ENCODE measurements around the gene MPPED1.

MPPED1 gene

DNA sequence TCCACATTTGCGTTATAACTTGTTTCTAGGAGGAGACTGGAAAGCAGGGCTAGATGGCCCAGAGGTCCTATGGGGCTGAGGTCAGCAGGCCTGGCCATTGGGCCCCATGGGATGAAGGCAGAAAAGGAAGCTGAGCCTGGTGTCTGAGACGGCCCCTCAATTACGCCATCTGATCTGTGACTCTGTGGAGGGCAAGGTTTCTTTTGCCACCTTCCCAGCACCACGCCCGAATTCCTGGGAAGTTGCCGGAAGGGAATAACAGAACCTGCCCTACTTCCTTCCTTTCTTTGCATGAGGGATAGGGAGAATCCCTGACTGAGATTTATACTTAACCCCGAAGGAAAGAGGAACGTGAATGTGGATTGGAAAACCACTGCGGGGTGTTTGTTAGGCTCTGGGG is 118.1 kb downstream of the MPPED1 start:
- no peak for DNase-seq

DNA sequence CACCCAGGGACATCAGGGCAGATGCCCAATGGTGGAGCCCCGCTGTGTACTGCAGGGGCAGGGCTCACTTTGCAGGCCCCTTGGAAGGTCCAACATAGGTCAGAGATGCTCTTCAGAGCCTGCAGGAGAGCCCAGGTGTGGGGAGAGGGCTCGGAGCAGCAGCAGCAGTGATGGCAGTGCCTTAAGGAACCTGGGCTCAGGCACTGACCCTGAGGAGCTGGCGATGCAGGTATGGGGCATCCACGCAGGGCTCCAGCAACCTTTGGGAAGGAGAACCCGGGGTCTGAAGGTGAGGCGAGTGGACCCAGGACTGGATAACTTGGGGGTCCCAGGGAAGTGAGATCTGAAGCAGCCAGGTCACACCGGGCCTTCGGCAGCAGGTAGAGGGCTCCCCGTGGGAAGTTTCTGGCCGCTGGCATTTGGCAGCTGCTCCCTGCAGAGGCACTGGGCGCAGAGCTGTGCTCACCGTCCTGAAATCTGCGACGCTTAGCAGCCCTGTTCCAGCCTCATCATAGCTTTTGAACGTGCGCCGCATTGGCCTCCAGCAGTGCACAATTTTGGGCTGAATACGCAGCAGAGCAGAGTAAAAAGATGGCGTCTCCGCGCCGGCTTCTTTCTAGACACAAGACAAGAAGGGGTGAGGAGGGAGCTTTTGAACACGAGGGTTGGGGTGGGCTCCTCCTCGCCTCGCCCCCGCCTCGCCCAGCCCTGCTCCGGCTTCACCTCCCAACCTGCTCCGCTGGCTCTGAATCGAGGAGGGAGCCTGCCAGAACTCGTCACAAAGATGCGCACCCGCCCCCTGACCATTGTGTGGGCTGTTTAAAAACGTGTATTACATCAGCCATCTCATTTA is 118.8 kb downstream of the MPPED1 start:
- DNase-seq = no peak

DNA sequence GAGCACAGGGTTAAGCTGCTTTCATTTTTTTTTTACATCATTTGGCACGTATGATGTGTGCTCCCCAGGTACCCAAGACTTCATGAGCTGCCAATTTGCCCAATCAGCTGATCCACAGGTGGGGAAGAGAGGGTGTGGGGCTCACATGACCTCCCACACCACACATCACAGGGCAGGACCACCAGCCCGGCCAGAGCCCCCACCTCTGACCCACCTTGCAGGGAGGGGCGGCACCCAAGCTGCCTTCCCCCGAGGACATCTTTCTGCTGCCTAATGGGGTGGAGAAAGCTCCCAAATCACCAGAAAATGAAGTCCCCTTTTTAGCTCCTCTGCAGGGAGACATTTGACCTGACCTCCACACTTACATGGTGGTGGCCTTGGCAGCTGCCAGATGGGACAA is 119.8 kb downstream of the MPPED1 start:
- no peak for DNase-seq

DNA sequence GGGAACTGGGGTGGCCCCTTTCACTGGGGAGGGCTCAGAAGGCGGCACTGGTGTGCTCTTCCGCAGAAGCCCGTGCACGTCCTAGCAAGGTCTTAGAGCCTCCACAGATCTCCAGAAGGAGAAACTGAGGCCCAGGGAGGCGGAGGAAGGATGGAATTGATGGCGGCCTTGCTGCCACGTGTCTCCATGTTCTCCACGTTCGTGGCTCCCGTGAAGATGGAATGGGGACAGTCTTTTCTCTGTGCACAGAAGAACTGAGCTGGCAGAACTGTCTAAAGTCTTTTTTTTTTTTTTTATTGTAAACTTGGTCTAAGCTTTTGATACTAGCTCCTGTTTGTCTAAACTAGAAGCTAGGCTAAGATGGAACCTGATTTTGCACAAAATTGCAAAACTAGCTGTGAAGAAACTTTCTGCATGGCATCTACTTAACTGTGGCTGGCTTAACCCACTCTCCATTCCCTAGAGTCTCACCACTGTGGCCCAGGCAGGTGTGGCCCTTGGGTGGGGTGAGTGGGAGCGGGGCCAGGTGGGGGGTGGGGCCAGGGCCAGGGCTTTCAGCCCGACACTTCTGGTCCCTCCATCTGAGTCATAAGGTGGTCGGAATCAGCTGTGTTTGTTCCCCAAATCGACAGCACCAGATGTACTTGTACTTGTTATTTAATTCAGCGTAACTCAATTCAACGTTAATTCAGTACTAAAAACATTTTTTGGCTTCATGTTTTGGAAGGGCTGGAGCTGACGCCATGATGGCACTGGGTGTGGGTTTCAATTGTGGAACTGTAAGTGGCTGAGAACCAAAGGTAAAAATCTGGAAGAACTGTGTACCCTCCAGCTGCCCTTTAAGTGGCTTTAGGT is 120.7 kb downstream of the MPPED1 start:
- no peak for DNase-seq

DNA sequence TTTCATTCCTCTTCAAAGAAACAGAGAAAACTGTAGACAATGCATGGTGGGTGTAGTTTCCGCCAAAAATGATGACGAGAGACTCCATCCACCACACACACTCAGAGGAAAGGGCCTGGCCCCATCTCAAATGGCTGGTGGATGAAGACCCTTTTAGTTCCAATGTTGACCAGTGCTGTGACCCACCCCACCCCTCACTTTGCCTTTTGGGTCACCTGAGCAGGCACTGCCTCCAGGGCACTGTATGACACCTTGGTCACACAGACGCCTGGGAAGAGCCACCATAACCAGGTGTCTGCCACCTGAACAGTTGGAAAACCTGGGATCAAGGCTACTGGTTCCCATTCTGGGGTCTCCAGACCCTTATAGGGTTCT is 121.3 kb downstream of the MPPED1 start:
- DNase-seq = no peak

DNA sequence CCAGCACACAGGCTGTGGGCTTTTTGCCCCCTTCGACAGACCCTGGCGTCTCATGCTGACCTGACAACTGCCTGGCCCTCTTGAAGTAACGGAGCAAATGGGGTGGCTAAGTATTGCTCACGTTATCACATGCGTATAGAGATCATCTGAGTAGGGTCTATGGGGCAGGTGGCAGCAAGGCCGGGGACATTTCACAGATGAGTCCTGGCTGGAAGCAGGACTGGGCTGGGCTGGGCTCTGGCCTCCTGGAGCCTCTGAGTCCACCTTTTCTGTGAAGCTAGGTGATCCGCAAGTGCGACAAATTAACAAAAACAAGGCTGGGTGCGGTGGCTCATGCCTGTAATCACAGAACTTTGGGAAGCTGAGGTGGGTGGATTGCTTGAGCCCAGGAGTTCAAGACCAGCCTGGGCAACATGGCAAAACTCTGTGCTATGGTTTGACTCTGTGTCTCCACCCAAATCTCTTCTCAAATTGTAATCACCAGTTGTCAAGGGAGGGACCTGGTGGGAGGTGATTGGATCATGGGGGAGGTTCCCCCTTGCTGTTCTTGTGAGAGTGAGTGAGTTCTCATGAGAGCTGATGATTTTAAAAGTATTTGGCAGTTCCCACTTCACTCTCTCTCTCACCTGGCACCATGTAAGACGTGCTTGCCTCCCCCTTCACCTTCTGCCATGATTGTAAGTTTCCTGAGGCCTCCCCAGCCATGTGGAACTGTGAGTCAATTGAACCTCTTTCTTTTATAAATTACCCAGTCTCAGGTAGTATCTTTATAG is 122.0 kb downstream of the MPPED1 start:
- no peak for DNase-seq

DNA sequence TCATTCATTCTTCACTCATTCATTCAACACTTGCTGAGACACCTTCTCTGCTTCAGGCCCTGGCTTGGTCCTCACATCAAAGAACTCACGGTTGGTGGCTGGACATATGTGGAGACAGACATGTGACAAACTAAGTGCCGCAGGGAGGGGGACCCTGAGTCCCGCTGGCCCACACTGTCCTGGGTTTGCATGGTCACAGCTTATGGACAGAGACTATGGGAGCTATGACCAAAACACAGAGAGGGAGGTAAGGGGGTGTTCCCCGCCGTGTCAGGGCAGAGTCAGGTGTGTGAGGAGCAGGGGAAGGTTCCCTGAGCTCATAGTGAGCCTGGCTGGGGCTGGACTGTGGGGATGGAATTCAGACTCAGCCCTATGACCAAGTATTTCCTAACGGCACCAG is 123.1 kb downstream of the MPPED1 start:
- no peak for DNase-seq

DNA sequence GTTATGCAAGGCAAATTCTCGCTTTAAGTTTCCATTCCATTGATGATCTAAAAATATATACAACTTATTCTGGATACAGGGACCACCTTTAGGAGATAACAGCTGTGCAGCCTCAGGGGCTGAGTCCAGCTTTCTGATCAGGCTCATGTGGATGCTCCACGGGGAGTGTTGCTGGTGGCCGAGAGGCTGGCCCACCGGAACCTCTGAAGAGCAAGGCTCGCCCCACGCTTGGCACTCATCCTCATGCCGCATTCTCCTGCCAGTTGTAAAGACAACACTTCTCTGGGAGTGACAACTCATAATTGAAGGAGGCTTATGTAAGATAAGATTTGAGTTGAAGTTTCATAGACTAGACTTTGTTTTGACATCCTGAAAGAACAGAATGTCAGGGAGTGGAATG is 123.5 kb downstream of the MPPED1 start:
- DNase-seq = no peak

DNA sequence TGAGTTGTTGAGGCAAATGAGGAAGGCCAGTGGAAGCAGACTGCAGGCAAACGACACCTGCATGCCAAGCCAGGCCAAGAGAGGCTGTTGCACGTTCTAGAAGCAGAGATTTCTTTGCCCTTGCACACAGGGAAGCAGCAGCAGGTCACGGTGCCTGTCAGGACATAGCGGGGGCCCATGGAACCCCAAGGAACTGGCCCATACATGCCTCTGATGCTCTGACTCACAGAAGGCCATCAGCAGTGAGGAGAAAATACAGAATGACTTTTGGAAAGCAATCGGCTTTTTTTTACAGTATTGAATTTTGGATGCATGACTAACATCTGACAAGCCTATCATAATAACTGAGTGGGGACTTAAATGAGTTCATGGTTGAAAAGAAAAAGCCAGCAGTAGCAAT is 123.9 kb downstream of the MPPED1 start:
- no peak for DNase-seq

DNA sequence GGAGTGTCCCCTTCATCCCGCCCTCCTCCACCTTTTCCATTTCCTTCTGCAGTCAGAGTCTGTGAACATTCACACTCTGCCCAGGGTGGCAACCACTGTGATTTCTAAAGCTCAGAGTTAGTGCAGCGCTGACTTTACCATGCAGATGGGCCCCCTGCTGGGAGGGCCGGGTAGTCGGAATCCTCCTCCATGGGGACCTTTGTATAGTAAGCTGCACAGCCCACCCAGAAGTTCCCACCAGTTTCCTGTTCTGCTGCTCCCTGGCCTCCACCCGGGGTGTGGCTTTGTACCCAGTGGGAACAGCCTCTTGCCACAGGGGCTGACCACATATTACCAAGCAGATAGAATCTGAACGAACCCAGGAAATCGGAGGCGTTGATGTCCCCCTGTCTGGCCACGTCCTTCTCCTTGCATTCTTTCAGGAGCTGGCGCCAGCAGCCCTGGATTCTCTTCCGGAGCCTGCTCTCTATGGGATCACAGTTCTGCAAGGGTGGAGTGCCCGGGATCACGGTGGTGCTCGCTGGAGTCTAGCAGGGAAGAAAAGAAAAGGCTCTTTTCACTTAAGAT is 125.3 kb downstream of the MPPED1 start:
- no peak for DNase-seq

DNA sequence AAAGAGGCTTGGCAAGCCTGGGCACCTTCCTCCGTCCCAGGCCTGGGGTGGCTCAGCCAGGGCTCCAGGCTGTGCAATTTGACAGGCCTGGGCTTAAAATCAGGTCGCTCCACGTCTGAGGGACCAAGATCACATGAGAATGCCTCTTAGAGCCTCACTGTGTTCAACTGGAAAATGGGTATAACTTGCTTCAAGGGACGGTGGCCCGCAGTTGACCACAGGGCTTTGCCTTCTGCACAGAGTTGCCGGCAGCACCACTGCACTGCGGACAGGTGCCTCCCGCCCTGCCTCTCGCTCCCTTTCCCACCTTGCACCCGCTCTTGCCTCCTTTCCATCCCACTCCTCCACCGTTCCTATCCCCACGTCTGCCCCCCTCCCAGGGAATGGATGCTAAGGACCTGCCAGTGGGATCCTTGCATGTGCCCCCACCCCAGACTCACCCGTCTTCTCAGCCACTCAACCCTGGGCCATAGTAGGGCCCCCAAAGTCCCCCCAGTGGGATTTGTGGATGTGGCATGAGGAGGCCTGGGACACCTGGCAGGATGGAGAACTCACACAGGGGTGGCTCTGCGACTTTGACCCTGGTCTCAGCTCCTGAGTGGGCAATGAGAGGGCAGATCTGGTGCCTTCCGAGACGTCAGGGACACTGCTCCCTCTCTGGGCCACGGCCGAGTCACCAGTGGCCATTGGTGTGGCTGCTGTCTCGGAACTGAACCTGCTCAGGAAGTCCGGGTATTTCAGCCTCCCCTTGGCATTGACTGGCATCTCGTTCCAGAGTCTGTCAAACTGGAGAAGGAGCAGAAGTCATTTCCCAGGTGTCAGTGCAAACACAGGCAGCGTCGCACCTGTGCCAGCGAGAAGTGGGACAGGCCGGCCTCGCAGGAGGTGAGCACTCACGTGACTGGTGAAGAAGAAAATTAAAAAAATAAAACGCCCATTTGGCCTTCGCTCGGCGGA is 128.0 kb downstream of the MPPED1 start:
- DNase-seq = no peak

DNA sequence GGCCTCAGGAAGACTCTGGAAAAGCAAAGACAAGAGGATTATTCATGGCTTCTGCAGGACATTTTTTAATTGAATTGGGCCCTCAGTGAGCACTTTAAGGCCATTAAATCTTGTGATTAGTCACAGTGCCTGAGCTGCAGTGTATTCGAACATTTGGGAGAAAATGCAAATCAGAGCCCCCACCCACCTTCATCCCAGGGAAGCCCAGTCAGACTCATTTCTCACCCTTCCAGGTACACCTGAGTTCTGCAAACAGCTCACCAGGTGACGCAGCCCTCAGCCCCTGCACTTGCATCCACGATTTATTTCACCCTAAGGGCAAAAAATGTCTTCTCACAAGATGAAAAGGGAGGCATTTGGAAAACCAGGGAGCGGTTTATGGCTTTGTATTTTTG is 128.7 kb downstream of the MPPED1 start:
- no peak for DNase-seq

DNA sequence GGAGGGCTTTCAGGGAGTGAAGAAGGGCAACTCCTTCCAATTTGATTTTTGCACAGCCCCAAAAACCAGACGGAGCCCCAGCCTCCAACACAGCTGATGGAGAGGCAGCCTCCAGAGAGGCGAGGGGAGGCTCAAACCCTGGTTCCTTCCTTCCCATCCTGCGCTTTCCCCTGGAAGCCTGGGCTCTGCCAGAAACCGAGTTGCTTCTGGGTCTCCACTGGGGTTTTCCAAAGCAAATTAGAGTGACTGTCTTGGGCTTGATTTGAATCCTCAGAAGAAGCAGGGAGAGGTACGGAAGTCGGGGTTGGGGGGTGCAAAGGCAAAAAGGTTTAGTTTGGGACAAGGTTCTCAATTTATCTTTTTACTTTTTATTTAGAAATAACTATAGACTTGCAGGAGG is 129.2 kb downstream of the MPPED1 start:
- no peak for DNase-seq

DNA sequence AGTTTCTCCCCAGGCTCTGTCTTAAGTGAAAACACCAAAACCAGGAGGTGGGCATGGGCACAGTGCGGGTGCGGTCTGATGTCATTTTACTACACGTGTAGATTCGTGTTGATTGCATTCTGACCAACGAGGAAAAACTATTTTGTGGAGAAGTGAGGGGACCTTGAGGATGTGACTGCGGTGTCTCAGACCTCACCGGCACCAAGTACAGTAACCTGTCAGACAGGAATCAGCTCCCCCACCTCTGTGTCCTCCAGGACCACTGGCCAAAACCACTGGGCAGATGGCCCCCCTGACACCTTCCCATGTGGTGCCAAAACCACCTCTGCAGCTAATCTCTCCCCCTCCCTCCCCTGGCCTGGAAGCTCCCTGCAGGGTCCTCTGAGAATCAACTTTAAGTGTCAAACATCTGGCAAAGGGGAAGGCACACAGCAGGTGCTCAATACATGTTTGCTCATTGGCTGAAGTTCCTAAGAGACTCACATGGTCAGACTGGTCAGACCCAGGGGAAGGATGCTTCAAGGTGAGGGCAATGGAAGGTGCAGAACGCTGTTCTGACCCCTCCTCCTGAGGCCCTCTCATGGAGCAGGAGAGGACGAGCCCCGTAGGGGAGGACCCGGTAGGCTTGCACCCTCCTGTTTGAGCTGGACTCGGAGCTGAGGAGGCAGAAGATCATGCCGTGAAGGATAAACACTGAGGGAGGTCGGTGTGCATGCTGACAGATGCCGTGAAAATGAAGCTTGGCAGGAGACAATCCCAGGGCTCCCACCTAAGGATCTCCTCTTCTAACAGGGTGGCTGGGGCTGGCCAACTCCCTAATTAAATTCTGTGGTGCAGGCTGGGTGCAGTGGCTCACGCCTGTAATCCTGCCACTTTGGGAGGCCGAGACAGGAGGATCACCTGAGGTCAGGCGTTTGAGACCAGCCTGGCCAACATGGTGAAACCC is 129.9 kb downstream of the MPPED1 start:
- no peak for DNase-seq

DNA sequence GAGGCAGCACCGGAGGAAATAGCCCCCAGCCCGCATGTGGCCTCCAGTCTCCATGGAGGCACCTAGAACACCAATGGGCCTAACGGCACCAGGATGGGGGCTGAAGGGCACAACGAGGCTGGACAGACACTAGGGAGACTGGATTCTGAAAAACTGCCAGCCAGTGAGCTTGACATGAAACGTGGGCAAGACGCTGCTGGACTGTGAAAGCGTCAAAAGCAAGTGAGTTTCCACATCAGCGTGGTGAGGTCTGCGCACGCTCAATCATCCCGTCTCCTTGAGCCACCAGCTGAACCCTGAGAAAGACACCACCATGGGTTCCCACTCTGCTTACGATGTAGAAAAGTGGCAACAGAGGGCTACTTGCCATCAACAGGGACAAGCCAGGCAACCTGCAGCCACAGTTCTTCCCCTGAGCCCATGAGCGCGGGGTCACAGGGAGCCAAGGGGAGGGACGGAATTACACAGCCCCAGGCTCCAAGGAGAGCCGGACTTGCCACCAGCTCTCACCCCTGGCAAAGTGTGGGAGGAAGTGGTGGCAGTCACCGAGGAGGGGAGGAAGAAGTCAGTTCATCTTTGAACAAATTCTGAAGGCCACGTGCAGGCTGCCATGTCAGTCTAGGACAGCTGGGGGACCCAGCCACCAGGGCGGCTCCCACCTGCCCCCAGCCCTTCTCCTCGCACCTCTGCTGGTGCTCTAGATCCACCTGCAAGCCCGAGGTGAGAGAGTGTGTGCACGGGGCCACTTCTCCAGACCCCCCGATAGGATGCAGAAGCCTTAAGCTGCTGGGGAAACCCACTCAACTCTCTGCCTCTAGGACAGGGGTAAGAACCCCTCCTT is 131.1 kb downstream of the MPPED1 start:
- DNase-seq = no peak

DNA sequence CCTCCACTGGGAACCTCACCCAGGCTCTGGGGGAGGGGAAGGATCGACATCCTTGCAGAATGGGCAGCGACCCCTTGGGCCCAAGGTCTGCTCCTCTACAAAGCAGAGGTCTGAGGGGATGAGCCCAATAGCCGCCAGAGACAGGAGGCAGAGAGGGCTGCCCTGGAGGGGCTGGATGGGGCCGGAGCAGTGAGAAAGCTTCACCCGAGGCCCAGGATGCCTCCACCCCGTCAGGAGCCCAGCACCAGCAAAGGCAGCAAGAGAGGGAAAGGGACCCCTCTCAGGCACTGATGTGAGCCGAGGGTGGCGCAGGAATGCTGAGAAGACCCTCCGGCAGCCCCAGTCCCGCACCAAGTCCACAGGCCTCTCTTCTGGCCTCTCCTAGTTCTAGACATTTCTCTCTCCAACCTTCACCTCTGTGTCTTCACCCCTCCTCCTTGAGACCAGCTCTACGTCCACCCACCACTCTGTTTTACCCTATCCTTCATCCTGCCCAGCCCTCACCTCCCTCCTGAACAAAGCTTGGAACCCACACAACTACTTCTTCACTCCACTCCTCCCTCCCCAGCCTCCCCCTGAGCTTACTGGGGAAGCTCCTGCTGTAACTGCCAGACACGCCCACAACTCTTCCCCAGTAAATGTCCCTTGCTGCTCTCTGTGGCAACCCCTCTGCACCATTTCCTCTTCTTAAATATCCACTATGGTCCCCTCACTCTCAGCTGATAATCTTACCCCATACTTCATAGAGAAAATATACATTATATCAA is 131.9 kb downstream of the MPPED1 start:
- no peak for DNase-seq

DNA sequence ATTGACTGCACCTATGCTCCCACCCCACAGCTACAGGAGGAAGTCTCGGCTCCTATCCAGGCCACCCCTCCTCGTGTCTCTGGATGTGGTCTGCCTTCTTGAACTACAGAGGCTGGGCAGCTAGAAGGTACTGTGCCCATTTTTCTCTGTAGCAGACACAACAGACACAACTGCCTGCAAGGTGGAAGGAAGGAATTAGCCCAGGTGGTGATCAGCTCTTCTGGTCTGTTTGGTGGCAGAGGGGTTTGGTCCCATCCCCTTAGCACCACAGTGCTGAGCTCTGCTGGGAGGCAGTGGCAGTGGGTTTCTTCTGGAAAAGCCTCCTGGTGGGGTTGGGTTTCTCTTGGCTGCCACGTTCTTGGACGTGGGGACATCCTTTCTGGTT is 132.5 kb downstream of the MPPED1 start:
- DNase-seq = no peak

DNA sequence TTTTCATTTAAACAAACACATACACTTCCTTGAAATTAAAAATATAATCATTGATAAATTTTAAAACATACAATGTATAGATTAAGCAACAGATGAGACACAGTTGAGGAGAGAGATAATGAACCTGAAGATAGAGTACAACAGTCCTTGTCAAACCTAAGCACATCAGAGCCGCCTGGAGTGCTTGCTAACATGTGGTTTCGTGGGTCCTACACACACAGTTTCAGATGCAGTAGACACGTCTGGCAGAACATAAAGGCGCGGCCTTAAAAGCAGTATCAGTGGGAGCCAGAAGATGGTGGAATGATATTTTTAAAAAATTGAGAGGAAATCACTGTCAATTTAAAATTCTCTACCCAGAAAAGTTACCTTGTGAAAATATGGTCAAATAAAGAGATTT is 134.4 kb downstream of the MPPED1 start:
- DNase-seq = no peak

DNA sequence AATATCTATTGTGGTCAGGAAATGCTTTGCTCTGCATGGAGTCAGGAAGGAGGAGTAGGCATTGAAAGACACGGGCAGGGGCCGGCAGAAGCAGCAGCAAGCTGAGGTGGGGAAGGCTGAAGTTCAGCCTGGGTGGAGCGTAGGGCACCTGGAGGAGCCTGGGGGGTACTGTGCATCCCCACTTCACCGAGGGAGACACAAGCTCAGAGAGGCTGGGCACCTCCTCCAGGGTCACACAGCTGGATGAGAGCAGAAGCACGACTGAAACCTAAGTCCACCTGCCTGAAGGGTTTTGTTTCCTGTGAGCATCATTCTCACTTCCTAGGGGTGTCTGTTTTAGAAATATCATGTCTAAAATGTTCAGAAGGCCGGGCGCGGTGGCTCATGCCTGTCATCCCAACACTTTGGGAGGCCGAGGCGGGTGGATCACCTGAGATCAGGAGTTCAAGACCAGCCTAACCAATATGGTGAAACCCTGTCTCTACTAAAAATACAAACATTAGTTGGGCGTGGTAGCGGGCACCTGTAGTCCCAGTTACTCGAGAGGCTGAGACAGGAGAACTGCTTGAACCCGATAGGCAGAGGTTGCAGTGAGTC is 138.3 kb downstream of the MPPED1 start:
- DNase-seq = no peak

All from stimulated activated naive CD4-positive, alpha-beta T cell treated with Interleukin-2 at 50 U/mL for 16 hours (primary cell).